ENCODE data around the gene HSPA12B. TPM values are rescaled to one million over a fixed set of nuclear protein-coding genes. Genes with fewer than 3 reads are reported as not detected.
A peak's percentile ranks its signal among the peaks of the same experiment; 100 is the strongest.

The HSPA12B gene
- total and polyA plus RNA-seq, 2 donors from 2014 or later = 8.7 to 18.9 TPM

- Histone ChIP-seq H3K4me1 (ENCODE audit: control insufficient read depth in 2 of 3, insufficient read depth in 2 of 3, low read depth in 1 of 3, low read length in 3 of 3) (peaks cover 0 to 16% (median 3%) of the 10 kb centered on the region in 3 donors), H3K9ac (ENCODE audit: low read length in 3 of 3) (no peak overlapping the region), H3K27ac (ENCODE audit: low read depth in 2 of 2, low read length in 2 of 2) (no peak overlapping the region), H3K4me3 (ENCODE audit: low read length in 3 of 3) (no peak overlapping the region), H3K9me3 (ENCODE audit: control insufficient read depth in 2 of 3, insufficient read depth in 1 of 3, low read length in 3 of 3) (no peaks in the 10 kb centered on the region), H3K27me3 (ENCODE audit: control insufficient read depth, insufficient read depth, low read length) (no peaks in the 10 kb centered on the region), H3K36me3 (ENCODE audit: control insufficient read depth in 2 of 3, insufficient read depth in 3 of 3, low read length in 3 of 3) (peaks cover 0 to 8% (median 0%) of the 10 kb centered on the region in 3 donors)
- TF ChIP-seq CTCF (IDR thresholded peaks at IDR 0.05; ENCODE audit: borderline replicate concordance, extremely low read depth, insufficient read depth) = no peak
- FAIRE-seq (no peak), DNase-seq (peak in 1 of 5 donors; percentile 63)
- intact Hi-C loops (cut with DNase I) = no loop called here
These were observed 67.9 kb downstream of the HSPA12B start for GRCh38 chr20:3800256-3800877.

GRCh38 chr20:3800878-3801260 lies 68.4 kb downstream of the HSPA12B start:
- H3K4me1 ChIP-seq (ENCODE audit: control insufficient read depth in 2 of 3, insufficient read depth in 2 of 3, low read depth in 1 of 3, low read length in 3 of 3) = peaks cover 0 to 16% (median 3%) of the 10 kb centered on the region in 3 donors
- no peak overlapping the region for H3K4me3 ChIP-seq (ENCODE audit: low read length in 3 of 3)
- peaks cover 0 to 8% (median 0%) of the 10 kb centered on the region in 3 donors for H3K36me3 ChIP-seq (ENCODE audit: control insufficient read depth in 2 of 3, insufficient read depth in 3 of 3, low read length in 3 of 3)
- H3K9me3 ChIP-seq (ENCODE audit: control insufficient read depth in 2 of 3, insufficient read depth in 1 of 3, low read length in 3 of 3) = no peaks in the 10 kb centered on the region
- TF ChIP-seq CTCF (IDR thresholded peaks at IDR 0.05; ENCODE audit: borderline replicate concordance, extremely low read depth, insufficient read depth) = no peak
- no peaks in the 10 kb centered on the region for H3K27me3 ChIP-seq (ENCODE audit: control insufficient read depth, insufficient read depth, low read length)
- H3K27ac ChIP-seq (ENCODE audit: low read depth in 2 of 2, low read length in 2 of 2) = no peak overlapping the region
- no peak overlapping the region for H3K9ac ChIP-seq (ENCODE audit: low read length in 3 of 3)
- intact Hi-C loops (cut with DNase I) = no loop called here
- FAIRE-seq (no peak), DNase-seq (peak in 2 of 5 donors; percentile 48 to 66)

- DNase-seq (peak in 1 of 5 donors; percentile 51), FAIRE-seq (no peak)
- Histone ChIP-seq H3K4me3 (ENCODE audit: low read length in 3 of 3) (no peak overlapping the region), H3K36me3 (ENCODE audit: control insufficient read depth in 2 of 3, insufficient read depth in 3 of 3, low read length in 3 of 3) (peaks cover 0 to 8% (median 0%) of the 10 kb centered on the region in 3 donors), H3K27me3 (ENCODE audit: control insufficient read depth, insufficient read depth, low read length) (no peaks in the 10 kb centered on the region), H3K9ac (ENCODE audit: low read length in 3 of 3) (no peak overlapping the region), H3K9me3 (ENCODE audit: control insufficient read depth in 2 of 3, insufficient read depth in 1 of 3, low read length in 3 of 3) (no peaks in the 10 kb centered on the region), H3K4me1 (ENCODE audit: control insufficient read depth in 2 of 3, insufficient read depth in 2 of 3, low read depth in 1 of 3, low read length in 3 of 3) (peaks cover 0 to 20% (median 3%) of the 10 kb centered on the region in 3 donors), H3K27ac (ENCODE audit: low read depth in 2 of 2, low read length in 2 of 2) (no peak overlapping the region)
- TF ChIP-seq CTCF (IDR thresholded peaks at IDR 0.05; ENCODE audit: borderline replicate concordance, extremely low read depth, insufficient read depth) = no peak
- intact Hi-C loops (cut with DNase I) = no loop called here
These were observed 68.8 kb downstream of the HSPA12B start for GRCh38 chr20:3801299-3801698.

Data from kidney (tissue), 14 donors.